ENCODE measurements around the gene KRT85.

KRT85 gene

GRCh38 chr12:52394836-52395405, 27.6 kb upstream of the KRT85 start:
- DNase-seq (ENCODE audit: low spot score) = no peak

- no peak for DNase-seq (ENCODE audit: low spot score)
Measured at GRCh38 chr12:52392465-52393007, 25.3 kb upstream of the KRT85 start.

DNA sequence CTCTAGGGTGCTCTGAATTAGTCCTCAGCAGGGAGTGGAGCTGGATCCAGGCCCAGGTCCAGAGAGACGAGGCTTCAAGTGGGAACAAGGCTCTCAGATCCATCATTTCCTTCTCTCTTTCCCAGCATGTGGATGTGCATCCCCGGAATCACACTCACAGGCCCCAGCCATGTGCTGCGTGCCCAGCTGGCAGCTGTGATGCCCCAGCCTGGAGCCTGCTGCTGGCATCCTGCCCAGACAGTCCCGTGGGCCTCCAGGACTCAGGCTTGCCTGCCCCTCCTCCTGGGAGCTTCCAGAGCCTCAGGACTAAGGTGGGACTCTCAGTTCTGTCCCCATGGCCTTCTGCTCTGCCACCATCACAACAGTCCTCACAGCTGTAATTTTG, 24.3 kb upstream of the KRT85 start:
- peak; percentile 81 for DNase-seq (ENCODE audit: low spot score)

DNA sequence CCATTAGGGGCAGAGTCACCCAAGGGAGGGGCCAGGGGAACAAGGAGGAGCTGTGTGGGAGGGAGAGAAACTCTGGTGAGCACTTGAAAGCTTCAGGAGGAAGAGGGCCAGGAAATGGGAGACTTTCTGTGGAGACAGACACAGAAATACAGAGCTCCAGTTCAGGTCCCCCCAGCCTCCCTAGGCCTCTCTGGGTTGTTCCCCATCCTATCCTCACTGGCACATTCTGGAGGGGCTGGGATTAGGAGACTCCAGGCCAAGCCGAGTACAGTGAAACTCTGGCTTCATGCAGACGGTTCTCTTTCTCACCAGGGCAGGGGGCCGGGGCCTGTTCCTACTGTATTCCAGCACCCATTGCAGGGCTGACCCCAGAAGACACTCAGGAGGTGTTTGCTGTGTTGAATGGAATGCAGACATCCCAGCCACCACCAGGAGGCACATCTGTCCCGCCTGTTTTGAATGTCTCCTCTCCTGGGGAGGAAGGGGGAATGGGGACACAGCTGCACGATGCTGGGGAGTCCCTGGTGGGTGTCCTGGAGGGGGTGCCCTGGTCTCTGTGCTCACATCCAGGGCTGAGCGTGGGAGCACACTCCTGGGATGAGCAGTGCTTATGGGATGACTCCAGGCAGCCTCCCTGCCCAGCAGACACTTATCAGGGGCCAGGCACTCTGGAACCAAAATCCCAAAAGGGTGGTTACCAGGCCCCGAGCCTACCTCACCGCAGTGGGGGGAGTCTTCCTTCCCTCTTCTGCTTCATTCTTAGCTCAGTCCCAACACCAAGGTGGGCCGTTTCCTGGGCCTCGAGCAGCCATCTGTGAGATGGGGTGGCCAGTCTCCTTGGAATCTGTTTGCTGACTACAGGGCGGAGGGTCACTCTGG, 23.7 kb upstream of the KRT85 start:
- DNase-seq (ENCODE audit: low spot score) = peak; percentile 10

DNA sequence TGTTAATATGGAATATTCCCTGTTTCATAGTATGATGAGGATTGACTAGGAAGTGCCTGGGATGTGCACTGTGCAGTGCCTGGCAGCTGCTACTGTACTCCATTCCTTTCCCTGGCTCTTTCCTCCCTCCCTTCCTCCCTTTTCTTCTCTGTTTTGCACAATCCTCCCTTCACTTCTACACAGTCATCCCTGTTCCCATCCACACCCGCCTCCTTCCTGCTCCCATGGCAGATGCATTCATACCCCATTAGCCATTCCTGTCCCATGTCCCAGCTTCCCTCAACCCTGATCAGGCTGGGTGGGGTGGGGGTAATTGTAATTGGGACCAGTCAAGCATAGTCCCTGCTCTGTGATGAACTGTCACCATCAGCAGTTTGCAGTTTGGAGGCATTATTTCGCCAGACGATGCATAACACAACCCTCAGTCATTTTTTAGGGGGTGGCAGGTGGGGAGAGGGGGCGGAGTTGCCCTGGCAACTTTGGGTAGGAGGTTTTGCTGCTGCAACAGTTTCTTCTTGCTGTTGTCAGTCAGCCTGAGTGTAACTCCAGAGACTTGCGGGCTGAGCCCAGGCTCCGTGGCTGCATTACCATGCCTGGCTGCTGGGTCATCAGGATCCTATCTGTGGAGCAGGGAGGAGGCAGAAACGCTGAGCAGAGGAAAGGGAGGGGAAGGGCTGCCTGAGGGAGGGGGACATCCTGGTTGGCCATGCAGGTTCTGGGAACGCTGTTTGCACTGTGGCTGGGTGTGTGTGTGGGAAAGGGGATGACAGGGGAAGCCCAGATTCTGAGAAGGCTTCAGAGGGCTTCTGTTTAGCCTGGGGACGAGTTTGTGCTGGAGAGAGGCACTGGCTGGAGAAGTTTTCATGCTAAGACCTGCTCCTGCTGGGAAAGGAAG, 22.3 kb upstream of the KRT85 start:
- peak; percentile 63 for DNase-seq (ENCODE audit: low spot score)

DNA sequence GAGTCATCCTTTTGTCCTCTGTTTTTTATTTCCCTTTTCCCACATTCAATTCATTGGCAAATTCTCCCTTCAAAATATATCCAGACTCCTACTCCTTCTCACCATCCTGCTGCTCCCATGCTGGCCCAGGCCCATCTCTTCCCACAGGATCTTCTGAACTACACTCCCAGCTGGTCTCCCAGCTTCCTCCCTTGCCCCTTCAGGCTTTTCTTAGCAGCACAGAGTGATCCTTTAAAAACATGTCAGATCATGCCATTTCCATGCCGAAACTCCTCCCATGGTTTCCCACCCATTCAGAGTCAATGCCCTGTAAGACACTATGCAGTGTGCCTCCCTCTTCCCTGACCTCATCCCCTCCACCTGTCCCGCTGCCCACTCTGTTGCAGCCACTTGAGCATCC, 20.6 kb upstream of the KRT85 start:
- DNase-seq (ENCODE audit: low spot score) = peak; percentile 58

GRCh38 chr12:52385226-52385702, 18.0 kb upstream of the KRT85 start, which contains the start of gene KRT84:
KRT84 (minus strand) TSS chr12:52385652; CDS start chr12:52385585, 67 bp downstream.
- DNase-seq (ENCODE audit: low spot score) = no peak

GRCh38 chr12:52383331-52383730, 16.1 kb upstream of the KRT85 start:
- no peak for DNase-seq (ENCODE audit: low spot score)

DNA sequence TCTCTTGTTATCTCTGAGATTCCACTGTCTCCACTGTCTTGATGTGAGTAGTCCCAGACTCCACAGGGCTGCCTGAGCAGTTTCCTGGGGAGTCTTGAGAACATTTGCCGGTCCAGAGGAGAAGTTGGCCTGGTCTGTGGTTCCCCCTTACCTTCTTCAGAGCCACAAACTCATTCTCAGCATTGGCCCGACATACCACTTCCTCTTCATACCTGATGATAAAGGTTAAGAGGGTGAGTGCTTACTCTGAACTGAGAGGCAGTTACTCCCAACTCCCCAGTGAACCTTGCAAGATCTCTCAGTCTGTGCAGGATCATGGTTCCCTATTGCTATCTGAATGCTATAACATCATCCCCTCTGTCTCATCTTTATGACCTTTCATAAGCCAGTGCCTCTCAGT, 15.6 kb upstream of the KRT85 start:
- no peak for DNase-seq (ENCODE audit: low spot score)

- DNase-seq (ENCODE audit: low spot score) = no peak
Measured at GRCh38 chr12:52381206-52381605, 13.9 kb upstream of the KRT85 start.

DNA sequence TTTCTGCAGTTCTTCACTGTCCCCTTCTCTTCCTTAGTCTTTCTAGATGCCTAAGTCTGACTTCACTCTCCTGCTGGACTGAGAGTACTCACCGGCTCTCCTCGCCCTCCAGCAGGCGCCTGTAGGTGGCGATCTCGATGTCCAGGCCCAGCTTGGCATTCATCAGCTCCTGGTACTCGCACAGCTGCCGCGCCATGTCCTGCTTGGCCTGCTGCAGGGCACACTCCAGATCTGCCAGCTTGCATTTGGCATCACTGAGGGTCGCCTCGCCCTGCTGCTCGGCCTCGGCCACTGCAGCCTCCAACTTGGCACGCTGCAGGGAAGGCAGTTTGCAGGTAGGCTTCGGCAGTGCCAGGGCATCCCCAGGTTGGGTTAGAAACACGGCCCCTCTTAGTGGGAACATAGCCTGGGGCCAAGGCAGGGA, 13.0 kb upstream of the KRT85 start:
- DNase-seq (ENCODE audit: low spot score) = peak; percentile 67

- DNase-seq (ENCODE audit: low spot score) = no peak
Measured at GRCh38 chr12:52379536-52379935, 12.3 kb upstream of the KRT85 start.

DNA sequence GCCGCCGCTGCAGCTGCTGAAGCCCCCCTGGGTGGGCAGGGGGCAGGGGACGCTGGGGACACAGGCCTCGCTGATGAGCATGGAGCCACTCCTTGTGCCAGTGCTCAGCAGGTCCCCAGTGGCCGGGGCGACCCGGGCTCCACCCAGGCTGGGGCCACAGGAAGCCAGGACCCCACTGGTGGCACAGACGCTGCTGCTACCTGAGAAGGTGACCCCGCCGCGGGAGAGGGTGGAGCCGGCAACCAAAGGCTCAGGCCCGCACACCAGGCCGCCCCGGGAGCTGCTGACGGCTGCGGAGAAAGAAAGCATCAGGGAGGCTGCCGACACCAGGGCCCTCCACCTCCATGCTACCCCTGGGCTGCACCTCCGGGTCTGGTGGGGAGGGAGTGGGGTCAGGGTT, 10.8 kb upstream of the KRT85 start:
- no peak for DNase-seq (ENCODE audit: low spot score)

DNA sequence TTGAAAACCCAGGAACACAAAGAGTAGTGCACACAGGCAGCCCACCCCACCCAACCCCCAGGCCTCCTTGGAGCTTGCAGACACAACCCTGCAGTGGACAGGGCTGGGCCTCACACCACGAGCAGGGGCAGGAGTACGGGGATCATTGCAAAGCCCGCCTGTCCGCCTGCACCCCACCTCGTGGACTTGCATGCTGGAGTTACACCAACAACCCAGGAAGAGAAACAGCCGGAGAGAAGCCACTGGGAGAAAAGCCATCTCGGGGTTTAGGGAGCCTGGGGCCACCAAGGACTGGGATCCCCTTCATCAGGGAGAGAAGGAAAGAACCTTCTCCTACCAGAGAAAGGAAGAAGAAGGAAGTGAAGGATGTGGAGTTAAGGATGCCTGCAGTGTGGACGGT, 10.0 kb upstream of the KRT85 start:
- DNase-seq (ENCODE audit: low spot score) = no peak

GRCh38 chr12:52372216-52373154, 5.2 kb upstream of the KRT85 start:
- DNase-seq (ENCODE audit: low spot score) = peak; percentile 91

DNA sequence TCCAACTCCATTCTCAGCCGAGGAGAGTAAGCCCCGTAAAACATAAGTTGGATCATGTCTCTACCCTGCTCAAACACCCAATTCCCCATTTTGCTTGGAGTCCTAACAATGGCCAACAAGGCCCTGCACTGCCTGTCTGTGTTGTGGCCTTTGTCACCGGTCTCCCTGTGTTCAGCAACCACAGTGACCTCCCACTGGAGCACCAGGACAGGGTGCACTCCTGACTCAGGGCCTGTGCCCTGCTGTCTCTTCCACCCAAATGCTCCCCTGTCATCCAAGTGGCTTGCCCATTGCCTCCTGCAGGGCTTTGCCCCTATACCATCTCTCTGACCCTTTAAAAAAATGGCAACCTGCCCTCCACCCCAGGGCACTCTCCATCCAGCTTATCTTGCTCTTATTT, 4.4 kb upstream of the KRT85 start:
- DNase-seq (ENCODE audit: low spot score) = peak; percentile 17

GRCh38 chr12:52370926-52371608, 3.8 kb upstream of the KRT85 start:
- peak; percentile 81 for DNase-seq (ENCODE audit: low spot score)

GRCh38 chr12:52369809-52370208, 2.5 kb upstream of the KRT85 start:
- no peak for DNase-seq (ENCODE audit: low spot score)

- no peak for DNase-seq (ENCODE audit: low spot score)
Measured at GRCh38 chr12:52369211-52369610, 1.9 kb upstream of the KRT85 start.

DNA sequence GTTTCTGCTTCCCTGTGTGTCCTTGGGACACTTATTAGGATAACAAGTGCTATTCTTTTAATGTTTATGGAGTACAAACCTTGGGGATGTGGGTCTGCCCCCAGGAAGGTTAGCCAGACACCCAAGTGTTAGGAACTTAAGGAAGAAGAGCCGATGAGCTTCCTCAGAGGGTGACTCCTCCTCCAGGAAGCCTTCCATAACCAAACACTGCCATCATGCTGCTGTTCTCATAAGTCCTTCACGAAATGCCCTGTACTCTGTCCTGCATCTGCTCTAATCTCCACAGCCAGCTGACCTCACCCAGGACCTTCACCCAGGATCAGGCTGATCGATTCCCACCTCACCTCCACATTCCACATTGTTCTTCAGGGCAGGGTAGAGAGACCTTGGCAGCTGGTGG, 1.2 kb upstream of the KRT85 start:
- no peak for DNase-seq (ENCODE audit: low spot score)
